Measurements from ENCODE around the gene LTBP2.

Gene LTBP2

GRCh38 chr14:74486164-74486563 is 125.9 kb downstream of the LTBP2 start:
- TF ChIP-seq GATA1 (IDR thresholded peaks at IDR 0.05; ENCODE audit: low read depth, low read length) (no peak), POLR2A (IDR thresholded peaks at IDR 0.05; ENCODE audit: low read length) (no peak)

GRCh38 chr14:74483321-74483720 is 128.7 kb downstream of the LTBP2 start:
- TF ChIP-seq GATA1 (IDR thresholded peaks at IDR 0.05; ENCODE audit: low read depth, low read length) (no peak), POLR2A (IDR thresholded peaks at IDR 0.05; ENCODE audit: low read length) (no peak)
- DNase-seq, result no peak

More at GRCh38 chr14:74486164-74486563, 125.9 kb downstream of the LTBP2 start:
- DNase-seq, result no peak

- DNase-seq, result no peak
- TF ChIP-seq POLR2A (IDR thresholded peaks at IDR 0.05; ENCODE audit: low read length) (no peak), GATA1 (IDR thresholded peaks at IDR 0.05; ENCODE audit: low read depth, low read length) (no peak)
Measured at GRCh38 chr14:74482571-74482970, 129.5 kb downstream of the LTBP2 start.

DNA sequence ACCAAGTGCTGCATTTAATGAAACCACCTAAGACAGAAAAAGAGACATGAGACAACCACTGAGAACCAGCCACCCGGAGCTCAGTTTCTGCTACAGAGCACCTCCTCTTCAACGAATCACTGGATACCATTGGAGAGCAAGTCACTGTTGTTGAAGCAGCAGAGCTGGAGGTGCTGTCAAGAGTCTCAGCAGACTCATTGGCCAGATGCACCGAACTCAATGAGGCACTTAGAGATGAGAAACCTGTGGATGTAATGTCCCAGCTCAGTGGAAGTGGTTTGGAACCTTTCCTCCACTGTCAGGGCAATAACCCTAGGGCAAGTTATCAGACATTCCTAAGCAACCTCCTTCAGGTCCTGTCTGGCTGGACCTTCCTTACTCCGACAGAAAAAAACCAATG is 132.0 kb downstream of the LTBP2 start:
- no peak for TF ChIP-seq GATA1 (IDR thresholded peaks at IDR 0.05; ENCODE audit: low read depth, low read length)
- no peak for TF ChIP-seq POLR2A (IDR thresholded peaks at IDR 0.05; ENCODE audit: low read length)
- DNase-seq, result no peak

GRCh38 chr14:74478996-74479635 is 132.9 kb downstream of the LTBP2 start:
- peak in 1 of 2 experiments; percentile 5 for DNase-seq
- no peak for TF ChIP-seq POLR2A (IDR thresholded peaks at IDR 0.05; ENCODE audit: low read length)
- TF ChIP-seq GATA1 (IDR thresholded peaks at IDR 0.05; ENCODE audit: low read depth, low read length), result no peak

DNA sequence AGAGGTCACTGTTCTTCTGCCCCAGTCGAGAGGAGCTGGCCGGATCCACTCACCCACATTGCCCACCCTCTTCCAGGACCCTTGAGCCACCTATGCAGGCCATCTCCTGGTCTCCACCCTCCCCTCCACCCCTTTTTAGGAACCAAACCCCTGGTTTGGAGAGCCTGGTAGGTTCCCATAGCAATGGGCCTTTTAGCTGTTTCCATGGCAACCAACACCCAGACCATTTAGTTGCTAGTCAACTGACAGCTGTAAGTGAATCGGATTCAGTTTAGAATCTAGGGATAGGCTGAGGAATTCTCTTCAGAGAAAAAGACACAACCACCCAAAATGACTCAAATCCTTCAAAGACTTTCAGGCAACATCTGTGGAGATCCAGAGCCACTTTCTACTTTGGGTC is 135.4 kb downstream of the LTBP2 start:
- DNase-seq, result no peak
- TF ChIP-seq GATA1 (IDR thresholded peaks at IDR 0.05; ENCODE audit: low read depth, low read length) (no peak), POLR2A (IDR thresholded peaks at IDR 0.05; ENCODE audit: low read length) (no peak)

DNA sequence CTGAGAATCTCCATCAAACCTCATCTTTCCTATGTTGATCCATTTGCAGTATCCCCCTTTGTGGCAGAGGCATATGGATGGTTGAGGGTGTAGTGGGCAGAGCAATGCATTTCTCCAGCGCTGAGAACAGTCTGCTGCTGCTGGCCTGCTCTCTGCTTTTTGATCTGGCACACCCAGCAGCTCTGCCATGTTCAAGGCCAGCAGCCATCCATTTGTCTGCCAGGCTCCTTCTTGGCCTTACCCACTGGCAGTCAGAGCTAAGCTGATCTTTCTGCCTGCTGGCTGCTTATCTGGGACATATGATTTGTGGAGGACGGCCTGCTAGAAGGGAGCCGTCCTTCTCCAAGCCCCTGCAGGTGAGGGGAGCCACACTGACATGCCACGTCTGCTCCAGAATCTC is 135.9 kb downstream of the LTBP2 start:
- DNase-seq, result no peak
- TF ChIP-seq GATA1 (IDR thresholded peaks at IDR 0.05; ENCODE audit: low read depth, low read length) (no peak), POLR2A (IDR thresholded peaks at IDR 0.05; ENCODE audit: low read length) (no peak)

DNA sequence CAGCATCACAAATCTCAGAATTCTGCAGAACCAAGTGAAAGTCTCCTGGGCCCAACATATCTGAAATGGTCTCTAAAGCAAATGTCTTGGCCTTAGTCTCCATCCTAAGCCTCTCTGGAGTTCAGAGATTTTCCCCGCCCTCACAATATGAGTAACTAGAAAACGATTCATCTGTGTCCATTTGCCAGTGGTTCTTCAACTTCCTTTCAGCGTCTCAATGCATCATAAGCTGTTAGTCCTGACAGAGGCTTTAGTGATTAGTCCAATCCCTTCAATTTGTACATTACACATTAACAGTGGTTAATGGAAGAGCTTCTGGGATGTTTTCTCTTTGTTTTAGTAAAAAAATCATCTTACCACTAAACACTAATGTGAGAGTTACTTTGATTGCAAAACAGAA is 136.4 kb downstream of the LTBP2 start:
- DNase-seq, result no peak
- TF ChIP-seq GATA1 (IDR thresholded peaks at IDR 0.05; ENCODE audit: low read depth, low read length) (no peak), POLR2A (IDR thresholded peaks at IDR 0.05; ENCODE audit: low read length) (no peak)

- TF ChIP-seq POLR2A (IDR thresholded peaks at IDR 0.05; ENCODE audit: low read length) (no peak), GATA1 (IDR thresholded peaks at IDR 0.05; ENCODE audit: low read depth, low read length) (no peak)
Measured at GRCh38 chr14:74474376-74474775, 137.7 kb downstream of the LTBP2 start.

GRCh38 chr14:74472601-74473000 is 139.4 kb downstream of the LTBP2 start:
- DNase-seq, result no peak
- no peak for TF ChIP-seq POLR2A (IDR thresholded peaks at IDR 0.05; ENCODE audit: low read length)
- TF ChIP-seq GATA1 (IDR thresholded peaks at IDR 0.05; ENCODE audit: low read depth, low read length), result no peak

More at GRCh38 chr14:74474376-74474775, 137.7 kb downstream of the LTBP2 start:
- no peak for DNase-seq

DNA sequence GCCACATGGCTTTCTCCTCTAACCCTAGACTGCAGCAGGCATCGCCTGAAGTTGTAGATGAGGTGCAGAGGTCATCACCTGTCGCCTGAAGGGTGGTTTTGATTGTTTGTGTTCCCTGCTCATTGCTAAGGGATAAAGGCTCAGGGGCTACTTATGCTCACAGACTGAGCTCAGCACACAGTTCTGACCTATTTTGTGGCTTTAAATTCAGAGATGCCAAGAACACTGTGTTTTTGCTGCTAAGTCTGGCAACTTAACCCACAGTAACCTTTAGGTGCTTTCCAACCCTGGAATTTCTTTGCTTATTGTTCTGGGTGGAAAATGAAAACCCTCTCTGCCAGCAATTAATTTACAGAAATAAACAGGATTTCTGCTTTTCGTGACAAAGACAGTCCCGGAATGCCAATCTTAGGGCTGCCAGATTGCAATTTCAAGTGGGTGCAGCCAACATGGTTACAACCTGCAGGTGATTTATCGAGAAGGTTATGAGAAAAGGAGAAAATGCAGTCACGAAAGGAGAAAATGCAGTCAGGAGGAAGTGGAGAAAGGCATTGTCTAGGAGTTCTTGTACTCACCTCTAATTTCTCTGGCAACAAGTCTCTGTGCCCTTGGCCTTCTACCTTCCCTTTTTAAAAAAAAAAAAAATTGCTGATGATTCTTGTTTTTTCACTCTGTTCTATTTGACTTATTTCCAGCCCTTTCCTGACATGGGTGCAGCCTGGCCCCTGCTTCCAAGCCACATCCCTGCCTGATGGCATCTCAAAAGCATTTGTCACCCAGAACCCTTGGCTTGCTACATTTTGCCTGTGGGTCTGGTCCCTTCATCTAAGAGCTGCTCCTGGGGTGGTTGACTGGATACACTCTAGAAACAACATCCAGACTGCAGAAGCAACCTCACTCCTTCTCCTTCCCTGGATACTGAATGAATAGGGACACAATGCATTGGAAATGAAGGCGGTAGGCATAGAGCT is 142.2 kb downstream of the LTBP2 start:
- TF ChIP-seq POLR2A (IDR thresholded peaks at IDR 0.05; ENCODE audit: low read length) (no peak), GATA1 (IDR thresholded peaks at IDR 0.05; ENCODE audit: low read depth, low read length) (no peak)
- DNase-seq, result no peak

- no peak for TF ChIP-seq GATA1 (IDR thresholded peaks at IDR 0.05; ENCODE audit: low read depth, low read length)
- no peak for TF ChIP-seq POLR2A (IDR thresholded peaks at IDR 0.05; ENCODE audit: low read length)
- DNase-seq, result no peak
Measured at GRCh38 chr14:74468513-74468912, 143.5 kb downstream of the LTBP2 start.

DNA sequence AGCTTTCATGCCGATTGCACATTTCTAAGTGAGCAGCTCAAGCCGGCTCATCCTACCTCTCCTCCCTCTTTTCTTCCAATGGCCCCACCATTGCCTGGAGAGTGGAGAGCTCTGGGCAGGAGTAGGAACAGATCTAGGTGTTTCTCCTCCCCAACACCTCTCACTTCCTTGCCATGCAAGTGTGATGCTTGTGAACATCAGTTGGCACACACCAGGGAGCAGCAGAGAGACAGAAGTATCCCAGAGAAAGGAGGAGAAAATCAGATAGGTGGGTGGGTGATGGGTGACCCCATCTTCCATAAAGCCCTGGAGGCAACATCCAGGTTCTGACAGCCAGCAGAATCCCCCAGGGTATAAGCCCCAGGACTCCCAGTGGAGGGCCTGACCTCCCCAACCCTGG is 146.7 kb downstream of the LTBP2 start:
- DNase-seq, result no peak
- no peak for TF ChIP-seq GATA1 (IDR thresholded peaks at IDR 0.05; ENCODE audit: low read depth, low read length)
- no peak for TF ChIP-seq POLR2A (IDR thresholded peaks at IDR 0.05; ENCODE audit: low read length)

- TF ChIP-seq GATA1 (IDR thresholded peaks at IDR 0.05; ENCODE audit: low read depth, low read length) (no peak), POLR2A (IDR thresholded peaks at IDR 0.05; ENCODE audit: low read length) (no peak)
- DNase-seq, result no peak
Measured at GRCh38 chr14:74464785-74465184, 147.3 kb downstream of the LTBP2 start.
